ENCODE data around the gene SNTA1. TPM values are rescaled to one million over a fixed set of nuclear protein-coding genes. Genes with fewer than 3 reads are reported as not detected.

SNTA1 gene
- total RNA-seq, 5 donors from 2014 or later (not counting 1 experiment from before 2014, with no cell fraction given) = 4.4 to 7.8 (median 5.5) TPM

GRCh38 chr20:33477386-33478234 is 34.0 kb upstream of the SNTA1 start:
- Mint-ChIP-seq H3K4me1 (no peaks in the 10 kb centered on the region), H3K4me3 (no peak overlapping the region), H3K27ac (no peak overlapping the region), H3K36me3 (no peaks in the 10 kb centered on the region), H3K9me3 (no peaks in the 10 kb centered on the region), H3K27me3 (no peaks in the 10 kb centered on the region)
- Histone ChIP-seq H3K4me1 (ENCODE audit: control insufficient read depth in 1 of 2, extremely low read depth in 1 of 2, insufficient read depth in 2 of 2, low read length in 2 of 2) (no peaks in the 10 kb centered on the region), H3K9me3 (no peaks in the 10 kb centered on the region), H3K36me3 (ENCODE audit: control insufficient read depth in 2 of 2, extremely low read depth in 1 of 2, insufficient read depth in 1 of 2, low read length in 1 of 2) (no peaks in the 10 kb centered on the region), H3K4me3 (ENCODE audit: control insufficient read depth in 1 of 2, extremely low read depth in 1 of 2, low read length in 1 of 2) (no peak overlapping the region), H3K27me3 (replicated peaks in 1 of 2; ENCODE audit: control insufficient read depth in 2 of 2, extremely low read depth in 1 of 2, insufficient read depth in 2 of 2, low read length in 1 of 2) (no peaks in the 10 kb centered on the region), H3K27ac (ENCODE audit: low read length) (no peak overlapping the region)
- 83% methylated on average over 2 of the region's 7 CpGs for WGBS (ENCODE audit: insufficient coverage)
- DNase-seq (no peak), ATAC-seq (replicated peaks in 1 of 4) (no peak)
- ChIA-PET POLR2A (no interaction called here), CTCF (no interaction called here)

GRCh38 chr20:33475381-33476152 is 32.0 kb upstream of the SNTA1 start:
- H3K27ac ChIP-seq (ENCODE audit: low read length) = no peak overlapping the region
- no peaks in the 10 kb centered on the region for H3K27me3 ChIP-seq (replicated peaks in 1 of 2; ENCODE audit: control insufficient read depth in 2 of 2, extremely low read depth in 1 of 2, insufficient read depth in 2 of 2, low read length in 1 of 2)
- Mint-ChIP-seq H3K36me3 (no peaks in the 10 kb centered on the region), H3K27ac (no peak overlapping the region), H3K4me3 (no peak overlapping the region), H3K9me3 (no peaks in the 10 kb centered on the region), H3K4me1 (no peaks in the 10 kb centered on the region), H3K27me3 (no peaks in the 10 kb centered on the region)
- ATAC-seq (replicated peaks in 1 of 4) (no peak), DNase-seq (no peak)
- WGBS (ENCODE audit: insufficient coverage) = 100% methylated on average over 3 of the region's 14 CpGs
- CTCF ChIA-PET = no interaction called here
- no peak overlapping the region for H3K4me3 ChIP-seq (ENCODE audit: control insufficient read depth in 1 of 2, extremely low read depth in 1 of 2, low read length in 1 of 2)
- H3K9me3 ChIP-seq = no peaks in the 10 kb centered on the region
- POLR2A ChIA-PET = interaction anchor here in 1 of 2 donors (0.6 kb wide), 1 partner anchor 101 kb away, joined by 5 read pairs; no protein-coding TSS in a partner anchor
- H3K4me1 ChIP-seq (ENCODE audit: control insufficient read depth in 1 of 2, extremely low read depth in 1 of 2, insufficient read depth in 2 of 2, low read length in 2 of 2) = no peaks in the 10 kb centered on the region
- no peaks in the 10 kb centered on the region for H3K36me3 ChIP-seq (ENCODE audit: control insufficient read depth in 2 of 2, extremely low read depth in 1 of 2, insufficient read depth in 1 of 2, low read length in 1 of 2)

GRCh38 chr20:33474963-33475362 is 31.4 kb upstream of the SNTA1 start:
- no peak overlapping the region for H3K27ac Mint-ChIP-seq
- H3K27ac ChIP-seq (ENCODE audit: low read length) = no peak overlapping the region
- H3K4me3 ChIP-seq (ENCODE audit: control insufficient read depth in 1 of 2, extremely low read depth in 1 of 2, low read length in 1 of 2) = no peak overlapping the region
- no peaks in the 10 kb centered on the region for H3K9me3 ChIP-seq
- no peaks in the 10 kb centered on the region for H3K4me1 ChIP-seq (ENCODE audit: control insufficient read depth in 1 of 2, extremely low read depth in 1 of 2, insufficient read depth in 2 of 2, low read length in 2 of 2)
- ATAC-seq (replicated peaks in 1 of 4) = no peak
- DNase-seq = no peak
- H3K36me3 Mint-ChIP-seq = no peaks in the 10 kb centered on the region
- H3K36me3 ChIP-seq (ENCODE audit: control insufficient read depth in 2 of 2, extremely low read depth in 1 of 2, insufficient read depth in 1 of 2, low read length in 1 of 2) = no peaks in the 10 kb centered on the region
- POLR2A ChIA-PET = interaction anchor here in 1 of 2 donors (0.7 kb wide), 1 partner anchor 29 kb away, joined by 3 read pairs; no protein-coding TSS in a partner anchor
- H3K9me3 Mint-ChIP-seq = no peaks in the 10 kb centered on the region
- H3K27me3 ChIP-seq (replicated peaks in 1 of 2; ENCODE audit: control insufficient read depth in 2 of 2, extremely low read depth in 1 of 2, insufficient read depth in 2 of 2, low read length in 1 of 2) = no peaks in the 10 kb centered on the region
- no peaks in the 10 kb centered on the region for H3K27me3 Mint-ChIP-seq
- CTCF ChIA-PET = no interaction called here
- no peak overlapping the region for H3K4me3 Mint-ChIP-seq
- no peaks in the 10 kb centered on the region for H3K4me1 Mint-ChIP-seq
- WGBS (ENCODE audit: insufficient coverage) = no CpG with 5 or more reads among the region's 11 CpGs

GRCh38 chr20:33474097-33474873 is 30.7 kb upstream of the SNTA1 start:
- no peaks in the 10 kb centered on the region for H3K4me1 ChIP-seq (ENCODE audit: control insufficient read depth in 1 of 2, extremely low read depth in 1 of 2, insufficient read depth in 2 of 2, low read length in 2 of 2)
- DNase-seq (no peak), ATAC-seq (replicated peaks in 1 of 4) (no peak)
- no peak overlapping the region for H3K4me3 Mint-ChIP-seq
- no peaks in the 10 kb centered on the region for H3K4me1 Mint-ChIP-seq
- H3K36me3 ChIP-seq (ENCODE audit: control insufficient read depth in 2 of 2, extremely low read depth in 1 of 2, insufficient read depth in 1 of 2, low read length in 1 of 2) = no peaks in the 10 kb centered on the region
- H3K27me3 ChIP-seq (replicated peaks in 1 of 2; ENCODE audit: control insufficient read depth in 2 of 2, extremely low read depth in 1 of 2, insufficient read depth in 2 of 2, low read length in 1 of 2) = no peaks in the 10 kb centered on the region
- CTCF ChIA-PET = no interaction called here
- H3K27me3 Mint-ChIP-seq = no peaks in the 10 kb centered on the region
- H3K27ac Mint-ChIP-seq = no peak overlapping the region
- no peak overlapping the region for H3K4me3 ChIP-seq (ENCODE audit: control insufficient read depth in 1 of 2, extremely low read depth in 1 of 2, low read length in 1 of 2)
- H3K36me3 Mint-ChIP-seq = no peaks in the 10 kb centered on the region
- POLR2A ChIA-PET = interaction anchor here in 1 of 2 donors (0.5 to 0.7 kb wide), 2 partner anchors 30 to 278 kb away, joined by 3 read pairs; no protein-coding TSS in a partner anchor
- no peak overlapping the region for H3K27ac ChIP-seq (ENCODE audit: low read length)
- 57% methylated on average over 1 of the region's 7 CpGs for WGBS (ENCODE audit: insufficient coverage)
- no peaks in the 10 kb centered on the region for H3K9me3 Mint-ChIP-seq
- no peaks in the 10 kb centered on the region for H3K9me3 ChIP-seq

GRCh38 chr20:33472868-33473435 is 29.4 kb upstream of the SNTA1 start:
- WGBS (ENCODE audit: insufficient coverage) = 89% methylated on average over 7 of the region's 7 CpGs
- no peaks in the 10 kb centered on the region for H3K9me3 ChIP-seq
- H3K4me3 Mint-ChIP-seq = no peak overlapping the region
- H3K27me3 Mint-ChIP-seq = no peaks in the 10 kb centered on the region
- H3K36me3 ChIP-seq (ENCODE audit: control insufficient read depth in 2 of 2, extremely low read depth in 1 of 2, insufficient read depth in 1 of 2, low read length in 1 of 2) = no peaks in the 10 kb centered on the region
- H3K27ac Mint-ChIP-seq = no peak overlapping the region
- no peaks in the 10 kb centered on the region for H3K4me1 ChIP-seq (ENCODE audit: control insufficient read depth in 1 of 2, extremely low read depth in 1 of 2, insufficient read depth in 2 of 2, low read length in 2 of 2)
- no peaks in the 10 kb centered on the region for H3K36me3 Mint-ChIP-seq
- DNase-seq (no peak), ATAC-seq (replicated peaks in 1 of 4) (no peak)
- H3K27ac ChIP-seq (ENCODE audit: low read length) = no peak overlapping the region
- no peaks in the 10 kb centered on the region for H3K4me1 Mint-ChIP-seq
- no peaks in the 10 kb centered on the region for H3K9me3 Mint-ChIP-seq
- no peaks in the 10 kb centered on the region for H3K27me3 ChIP-seq (replicated peaks in 1 of 2; ENCODE audit: control insufficient read depth in 2 of 2, extremely low read depth in 1 of 2, insufficient read depth in 2 of 2, low read length in 1 of 2)
- POLR2A ChIA-PET = interaction anchor here (0.6 to 0.7 kb wide), 3 partner anchors 41 to 1665 kb away, joined by 3 to 5 read pairs (median 3); no protein-coding TSS in a partner anchor
- CTCF ChIA-PET = interaction anchor here in 1 of 2 donors (0.6 kb wide), 1 partner anchor 14 kb away, joined by 3 read pairs; no protein-coding TSS in a partner anchor
- H3K4me3 ChIP-seq (ENCODE audit: control insufficient read depth in 1 of 2, extremely low read depth in 1 of 2, low read length in 1 of 2) = no peak overlapping the region

GRCh38 chr20:33470866-33471265 is 27.3 kb upstream of the SNTA1 start:
- H3K4me3 Mint-ChIP-seq = no peak overlapping the region
- H3K9me3 Mint-ChIP-seq = no peaks in the 10 kb centered on the region
- H3K27ac ChIP-seq (ENCODE audit: low read length) = no peak overlapping the region
- no peaks in the 10 kb centered on the region for H3K4me1 ChIP-seq (ENCODE audit: control insufficient read depth in 1 of 2, extremely low read depth in 1 of 2, insufficient read depth in 2 of 2, low read length in 2 of 2)
- ChIA-PET CTCF (no interaction called here), POLR2A (no interaction called here)
- no peaks in the 10 kb centered on the region for H3K27me3 ChIP-seq (replicated peaks in 1 of 2; ENCODE audit: control insufficient read depth in 2 of 2, extremely low read depth in 1 of 2, insufficient read depth in 2 of 2, low read length in 1 of 2)
- no peaks in the 10 kb centered on the region for H3K27me3 Mint-ChIP-seq
- no peak for ATAC-seq (replicated peaks in 1 of 4)
- peaks cover 0 to 1% (median 0%) of the 10 kb centered on the region in 3 donors for H3K4me1 Mint-ChIP-seq
- 80% methylated on average over 1 of the region's 3 CpGs for WGBS (ENCODE audit: insufficient coverage)
- no peak overlapping the region for H3K4me3 ChIP-seq (ENCODE audit: control insufficient read depth in 1 of 2, extremely low read depth in 1 of 2, low read length in 1 of 2)
- H3K27ac Mint-ChIP-seq = no peak overlapping the region
- no peaks in the 10 kb centered on the region for H3K36me3 ChIP-seq (ENCODE audit: control insufficient read depth in 2 of 2, extremely low read depth in 1 of 2, insufficient read depth in 1 of 2, low read length in 1 of 2)
- no peaks in the 10 kb centered on the region for H3K9me3 ChIP-seq
- no peak for DNase-seq
- no peaks in the 10 kb centered on the region for H3K36me3 Mint-ChIP-seq
